ENCODE results near the gene CHN2.

The CHN2 gene

GRCh38 chr7:29476916-29477315 lies 282.3 kb downstream of the CHN2 start:
- DNase-seq (ENCODE audit: insufficient read length): no peak
- no peak for FAIRE-seq
- TF ChIP-seq POLR2A (IDR thresholded peaks at IDR 0.05; ENCODE audit: low read depth, low read length): no peak
- no peak for TF ChIP-seq TAF1 (IDR thresholded peaks at IDR 0.05; ENCODE audit: borderline replicate concordance, low read depth, low read length)
- TF ChIP-seq POLR2AphosphoS5 (IDR thresholded peaks at IDR 0.05; ENCODE audit: low read depth, low read length): no peak

- DNase-seq (ENCODE audit: insufficient read length): no peak
- TF ChIP-seq POLR2AphosphoS5 (IDR thresholded peaks at IDR 0.05; ENCODE audit: low read depth, low read length): no peak
- FAIRE-seq: no peak
These were observed 283.7 kb downstream of the CHN2 start for GRCh38 chr7:29478226-29478625.

GRCh38 chr7:29478687-29479240 lies 284.2 kb downstream of the CHN2 start:
- TF ChIP-seq TAF1 (IDR thresholded peaks at IDR 0.05; ENCODE audit: borderline replicate concordance, low read depth, low read length) (no peak), POLR2A (IDR thresholded peaks at IDR 0.05; ENCODE audit: low read depth, low read length) (no peak), POLR2AphosphoS5 (IDR thresholded peaks at IDR 0.05; ENCODE audit: low read depth, low read length) (no peak)
- no peak for DNase-seq (ENCODE audit: insufficient read length)
- FAIRE-seq: no peak

GRCh38 chr7:29479301-29480200 lies 285.0 kb downstream of the CHN2 start:
- TF ChIP-seq POLR2A (IDR thresholded peaks at IDR 0.05; ENCODE audit: low read depth, low read length) (no peak), POLR2AphosphoS5 (IDR thresholded peaks at IDR 0.05; ENCODE audit: low read depth, low read length) (no peak), TAF1 (IDR thresholded peaks at IDR 0.05; ENCODE audit: borderline replicate concordance, low read depth, low read length) (no peak)
- DNase-seq (ENCODE audit: insufficient read length) (no peak), FAIRE-seq (no peak)

GRCh38 chr7:29480451-29480850 lies 285.9 kb downstream of the CHN2 start:
- no peak for TF ChIP-seq POLR2A (IDR thresholded peaks at IDR 0.05; ENCODE audit: low read depth, low read length)
- no peak for TF ChIP-seq POLR2AphosphoS5 (IDR thresholded peaks at IDR 0.05; ENCODE audit: low read depth, low read length)
- no peak for TF ChIP-seq TAF1 (IDR thresholded peaks at IDR 0.05; ENCODE audit: borderline replicate concordance, low read depth, low read length)
- no peak for FAIRE-seq
- no peak for DNase-seq (ENCODE audit: insufficient read length)

- FAIRE-seq: no peak
- no peak for DNase-seq (ENCODE audit: insufficient read length)
- TF ChIP-seq POLR2A (IDR thresholded peaks at IDR 0.05; ENCODE audit: low read depth, low read length) (no peak), POLR2AphosphoS5 (IDR thresholded peaks at IDR 0.05; ENCODE audit: low read depth, low read length) (no peak), TAF1 (IDR thresholded peaks at IDR 0.05; ENCODE audit: borderline replicate concordance, low read depth, low read length) (no peak)
These were observed 286.5 kb downstream of the CHN2 start for GRCh38 chr7:29480934-29481651.

- TF ChIP-seq TAF1 (IDR thresholded peaks at IDR 0.05; ENCODE audit: borderline replicate concordance, low read depth, low read length): no peak
- no peak for TF ChIP-seq POLR2AphosphoS5 (IDR thresholded peaks at IDR 0.05; ENCODE audit: low read depth, low read length)
- no peak for TF ChIP-seq POLR2A (IDR thresholded peaks at IDR 0.05; ENCODE audit: low read depth, low read length)
- DNase-seq (ENCODE audit: insufficient read length) (no peak), FAIRE-seq (no peak)
These were observed 287.5 kb downstream of the CHN2 start for GRCh38 chr7:29482056-29482455.

GRCh38 chr7:29483219-29484104 lies 288.9 kb downstream of the CHN2 start:
- FAIRE-seq: no peak
- no peak for TF ChIP-seq POLR2AphosphoS5 (IDR thresholded peaks at IDR 0.05; ENCODE audit: low read depth, low read length)
- no peak for TF ChIP-seq TAF1 (IDR thresholded peaks at IDR 0.05; ENCODE audit: borderline replicate concordance, low read depth, low read length)
- TF ChIP-seq POLR2A (IDR thresholded peaks at IDR 0.05; ENCODE audit: low read depth, low read length): no peak
- DNase-seq (ENCODE audit: insufficient read length): no peak

- no peak for TF ChIP-seq POLR2AphosphoS5 (IDR thresholded peaks at IDR 0.05; ENCODE audit: low read depth, low read length)
- TF ChIP-seq POLR2A (IDR thresholded peaks at IDR 0.05; ENCODE audit: low read depth, low read length): no peak
- TF ChIP-seq TAF1 (IDR thresholded peaks at IDR 0.05; ENCODE audit: borderline replicate concordance, low read depth, low read length): no peak
- no peak for FAIRE-seq
- DNase-seq (ENCODE audit: insufficient read length): no peak
These were observed 289.7 kb downstream of the CHN2 start for GRCh38 chr7:29484280-29484679.

GRCh38 chr7:29485339-29486190 lies 291.0 kb downstream of the CHN2 start:
- TF ChIP-seq POLR2A (IDR thresholded peaks at IDR 0.05; ENCODE audit: low read depth, low read length): no peak
- FAIRE-seq (no peak), DNase-seq (ENCODE audit: insufficient read length) (no peak)

All from GM12892 (cell line).